Esophagus mucosa (tissue), 1 donor: ENCODE measurements around the gene FAM219B. TPM values are rescaled to one million over a fixed set of nuclear protein-coding genes. Genes with fewer than 3 reads are reported as not detected.

Source experiments
- ATAC-seq: fragments of 200-7000 bp; cut with Tn5 transposase; one replicate; pipeline ENCODE4 v1.9.1; 2020
- total RNA-seq: library from RNA; stranded (reverse); gene quantifications from one replicate; pipeline ENCODE4 v1.2.4, GENCODE V29; 2023
- donor health status: DM: yes; HTN: yes; CAD: no.

Gene FAM219B
- total RNA-seq, 1 donor from 2014 or later: 62.5 TPM

DNA sequence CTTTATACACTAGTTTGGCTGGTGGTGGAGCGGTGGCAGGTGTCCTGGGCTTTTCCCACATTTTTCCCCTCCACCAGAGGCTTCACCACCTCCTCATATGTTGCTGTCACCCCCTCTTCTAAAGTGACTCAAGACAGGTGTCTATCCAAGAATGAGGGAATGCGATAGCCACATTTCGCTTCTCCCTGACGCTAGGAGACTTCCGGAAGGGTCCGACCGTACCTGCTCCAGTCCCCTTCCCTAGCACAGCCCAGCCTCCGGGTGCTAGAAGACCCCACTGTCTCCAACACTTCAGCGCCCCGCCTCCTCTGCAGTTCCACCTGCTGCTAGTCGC lies 34.0 kb downstream of the FAM219B start:
- no peak for ATAC-seq

GRCh38 chr15:74870436-74871215 lies 36.0 kb downstream of the FAM219B start:
- peak; percentile 24 for ATAC-seq

DNA sequence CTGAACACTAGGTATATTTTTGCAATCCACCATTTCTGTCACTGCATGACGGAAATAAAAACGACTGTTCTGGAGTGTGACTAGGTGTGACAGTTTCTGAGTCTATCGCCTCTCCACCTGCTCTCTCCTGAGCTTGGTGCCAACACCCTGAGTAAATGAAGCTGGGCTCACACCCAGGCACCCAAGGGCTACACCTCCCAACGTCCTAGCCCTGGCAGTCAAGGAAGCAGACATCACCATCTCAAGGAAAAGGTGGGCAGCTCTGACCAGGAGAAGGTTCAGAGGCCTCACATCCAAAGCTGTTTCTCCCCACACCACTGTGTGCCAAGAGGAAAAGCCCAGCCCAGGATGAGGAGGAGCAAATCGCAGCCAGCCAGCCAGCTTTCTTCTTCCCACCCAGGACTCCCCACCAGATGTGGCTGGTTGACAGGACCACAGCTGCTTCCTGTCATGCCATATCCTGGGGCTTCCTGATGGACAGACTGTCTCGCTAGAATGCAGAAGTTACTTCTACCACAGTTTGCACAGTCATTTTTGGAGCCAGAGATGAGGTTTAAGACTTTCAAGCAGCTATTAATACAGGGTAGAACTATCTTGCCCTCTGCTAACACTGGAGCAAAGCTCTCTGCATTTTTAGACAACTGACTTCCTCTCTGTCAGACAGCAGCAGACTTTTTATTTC lies 36.8 kb downstream of the FAM219B start:
- peak; percentile 55 for ATAC-seq

DNA sequence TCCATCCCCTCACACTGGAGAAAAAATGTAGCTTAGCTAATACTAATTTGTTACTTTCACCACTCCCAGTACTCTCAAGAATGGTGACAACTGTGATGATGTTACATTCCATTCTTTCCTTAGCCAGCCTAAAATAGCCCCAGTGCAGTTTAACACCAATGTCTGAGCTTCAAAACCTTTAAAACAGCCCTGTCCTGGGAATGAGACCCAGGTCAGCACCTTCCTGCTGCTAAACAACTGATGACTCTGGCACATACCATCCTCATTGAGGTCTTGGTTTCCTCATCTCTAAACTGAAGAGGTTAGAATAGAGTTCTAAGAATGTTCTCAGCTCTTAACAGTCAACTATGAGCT lies 37.3 kb downstream of the FAM219B start:
- no peak for ATAC-seq

DNA sequence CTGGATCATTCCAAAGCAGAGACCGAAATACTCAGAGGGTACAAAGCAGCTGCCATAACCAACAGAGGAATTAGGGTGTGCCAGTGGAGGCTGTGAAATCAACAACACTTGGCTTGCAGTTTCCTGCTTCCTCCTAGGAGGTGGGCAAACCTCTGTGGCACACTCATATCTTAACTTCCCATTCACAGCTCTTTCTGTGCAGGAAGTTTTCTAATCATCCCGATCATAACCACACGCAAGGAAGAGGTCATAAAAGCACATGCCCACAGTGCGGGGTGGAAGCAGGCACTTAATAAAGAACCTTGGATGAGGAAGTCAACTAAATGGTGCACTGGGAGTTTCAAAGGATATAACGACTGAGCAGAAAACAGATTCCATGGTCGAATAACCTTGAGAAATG lies 38.6 kb downstream of the FAM219B start:
- ATAC-seq: peak; percentile 17

- no peak for ATAC-seq
Measured at GRCh38 chr15:74867466-74868038, 39.1 kb downstream of the FAM219B start.

GRCh38 chr15:74866090-74866489 lies 40.6 kb downstream of the FAM219B start:
- peak; percentile 66 for ATAC-seq

DNA sequence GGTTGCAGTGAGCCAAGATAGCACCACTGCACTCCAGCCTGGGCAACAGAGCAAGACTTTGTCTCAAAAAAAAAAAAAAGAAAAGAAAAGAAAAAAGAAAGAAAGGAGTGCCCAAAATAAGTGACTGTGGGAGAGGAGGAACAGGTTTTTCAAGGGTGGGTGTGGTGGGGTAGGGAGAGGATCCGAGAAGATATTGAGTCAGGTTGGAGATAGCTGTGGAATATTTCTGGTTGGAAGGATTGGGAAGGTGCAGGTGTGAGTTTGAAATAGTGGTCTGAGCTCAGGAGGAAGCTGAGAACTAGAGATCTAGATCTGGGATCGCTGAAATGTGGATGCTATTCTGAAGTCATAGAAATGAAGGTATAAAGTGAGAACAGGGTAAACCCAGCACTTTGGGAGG lies 41.3 kb downstream of the FAM219B start:
- ATAC-seq: peak; percentile 37

DNA sequence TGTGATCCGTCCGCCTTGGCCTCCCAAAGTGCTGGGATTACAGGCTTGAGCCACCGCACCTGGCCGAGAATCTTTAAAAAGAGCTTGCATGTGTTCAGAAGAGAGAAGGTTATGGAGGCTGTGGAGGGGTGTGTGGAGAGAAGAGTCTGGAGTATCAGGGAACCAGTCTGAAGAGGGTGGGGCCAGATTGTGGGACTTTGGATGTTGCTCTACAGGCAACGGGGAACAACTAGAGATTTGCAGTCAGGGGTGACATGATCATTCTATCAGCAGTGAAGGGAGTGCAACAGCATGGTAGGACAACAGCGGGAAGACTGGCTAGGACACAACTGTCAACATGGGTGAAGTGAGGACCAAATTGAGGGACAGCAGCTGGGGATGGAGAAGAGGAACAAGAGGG lies 42.4 kb downstream of the FAM219B start:
- no peak for ATAC-seq

DNA sequence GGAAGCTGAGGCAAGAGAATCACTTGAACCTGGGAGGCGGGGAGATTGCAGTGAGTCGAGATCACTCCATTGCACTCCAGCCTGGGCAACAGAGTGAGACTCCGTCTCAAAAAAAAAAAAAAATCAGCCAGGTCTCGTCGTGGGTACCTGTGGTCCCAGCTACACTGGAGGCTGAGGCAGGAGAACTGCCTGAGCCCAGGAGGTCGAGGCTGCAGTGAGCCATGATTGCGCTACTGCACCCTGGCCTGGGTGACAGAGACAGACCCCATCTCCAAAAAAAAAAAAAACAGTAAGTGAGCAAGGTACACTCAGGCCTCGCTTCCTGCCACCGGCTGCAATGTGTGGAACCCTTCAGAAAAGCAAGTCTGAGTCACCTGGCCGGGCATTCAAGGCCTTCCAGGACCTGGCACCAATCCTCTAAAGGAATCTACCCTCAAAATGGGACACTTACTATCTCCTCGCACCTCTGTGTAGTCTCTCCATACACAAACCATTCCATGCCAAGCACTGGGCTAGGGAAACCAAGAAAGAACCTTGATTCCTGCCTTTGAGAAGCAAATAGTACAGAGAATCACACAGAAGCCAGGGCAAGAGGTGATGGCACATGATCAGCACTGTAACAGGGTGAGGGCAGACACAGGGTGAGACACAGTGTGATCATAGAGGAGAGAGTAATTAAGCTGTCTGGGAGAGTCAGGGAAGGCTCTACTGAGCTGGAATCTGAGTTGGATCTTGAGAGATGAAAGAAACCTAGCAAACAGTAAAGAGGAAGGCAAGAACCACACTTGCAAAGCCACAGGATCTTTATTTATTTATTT lies 43.2 kb downstream of the FAM219B start:
- peak; percentile 62 for ATAC-seq

- ATAC-seq: no peak
Measured at GRCh38 chr15:74858369-74858740, 48.3 kb downstream of the FAM219B start.

DNA sequence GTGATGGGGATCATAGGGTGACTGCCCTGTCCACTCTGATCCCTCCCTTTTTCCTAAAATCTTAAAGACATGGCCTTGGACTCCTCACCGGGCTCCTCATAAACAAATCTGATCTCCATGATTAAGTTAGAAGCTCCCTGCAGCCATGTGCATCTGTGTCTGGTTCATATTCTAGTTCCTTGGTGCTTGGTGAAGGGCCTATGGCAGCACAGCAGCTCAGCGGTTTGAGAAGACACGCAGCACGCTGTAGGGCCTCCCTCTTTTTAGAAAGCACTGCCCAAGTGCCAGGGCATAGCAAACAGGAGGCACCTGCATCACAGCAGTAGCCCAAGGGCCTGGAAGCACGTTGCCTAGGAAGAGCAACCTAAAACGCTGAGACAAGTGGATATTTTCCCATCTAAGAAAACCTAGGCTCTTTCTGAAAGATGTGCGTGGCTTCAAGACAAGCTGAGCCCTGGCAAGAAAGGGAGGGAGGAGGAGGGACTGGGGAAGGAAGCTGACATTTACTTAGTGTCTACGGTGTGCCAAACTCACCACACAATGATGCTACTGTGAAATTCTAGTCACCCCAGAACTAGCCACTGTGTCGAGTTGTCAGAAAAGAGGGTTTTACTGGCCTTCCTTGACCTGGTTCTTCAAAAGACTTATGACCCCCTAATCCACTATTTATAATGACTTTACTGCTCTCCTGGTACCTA lies 48.8 kb downstream of the FAM219B start:
- no peak for ATAC-seq

DNA sequence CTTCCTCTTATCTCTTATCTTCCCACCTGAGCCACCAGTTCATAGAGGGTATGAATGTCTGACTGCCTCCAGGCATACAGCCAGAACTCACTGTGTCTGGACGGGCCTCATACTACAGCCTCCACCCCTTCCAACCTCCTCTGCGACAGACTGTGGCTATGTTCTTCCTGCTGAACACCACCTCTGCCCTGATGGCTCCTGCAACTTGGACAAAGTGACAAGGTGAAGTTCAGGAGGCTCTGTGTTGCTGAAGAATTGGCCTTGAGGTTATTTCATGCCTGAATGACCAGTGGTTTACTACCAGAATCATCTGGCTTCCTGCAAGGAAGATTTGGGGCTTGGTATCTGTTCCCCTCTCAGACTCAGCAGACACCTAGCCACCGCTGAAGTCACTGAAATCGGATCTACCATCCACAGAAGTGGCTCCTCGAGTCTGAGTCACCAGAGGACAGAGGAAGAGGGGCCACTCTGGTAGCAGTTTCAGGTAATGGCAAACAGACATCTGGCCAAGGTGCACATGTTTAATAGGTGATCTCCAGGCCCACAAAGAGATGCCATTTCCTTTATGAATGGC lies 49.5 kb downstream of the FAM219B start:
- ATAC-seq: peak; percentile 23

DNA sequence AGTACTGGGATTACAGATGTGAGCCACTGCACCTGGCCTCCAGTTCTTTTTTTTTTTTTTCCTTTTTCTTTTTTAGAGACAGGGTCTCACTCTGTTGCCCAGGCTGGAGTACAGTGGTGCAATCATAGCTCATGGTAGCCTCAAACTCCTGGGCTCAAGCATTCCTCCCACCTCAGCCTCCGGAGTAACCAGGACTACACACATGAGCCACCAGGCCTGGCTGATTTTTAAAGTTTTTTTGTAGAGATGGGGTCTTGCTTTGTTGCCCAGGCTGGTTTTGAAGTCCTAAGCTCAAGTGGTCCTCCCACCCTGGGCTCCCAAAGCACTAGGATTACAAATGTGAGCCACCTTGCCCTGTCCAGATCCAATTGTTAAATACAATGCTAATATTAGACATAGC lies 50.1 kb downstream of the FAM219B start:
- no peak for ATAC-seq

GRCh38 chr15:74855857-74856256 lies 50.8 kb downstream of the FAM219B start:
- ATAC-seq: peak; percentile 30

DNA sequence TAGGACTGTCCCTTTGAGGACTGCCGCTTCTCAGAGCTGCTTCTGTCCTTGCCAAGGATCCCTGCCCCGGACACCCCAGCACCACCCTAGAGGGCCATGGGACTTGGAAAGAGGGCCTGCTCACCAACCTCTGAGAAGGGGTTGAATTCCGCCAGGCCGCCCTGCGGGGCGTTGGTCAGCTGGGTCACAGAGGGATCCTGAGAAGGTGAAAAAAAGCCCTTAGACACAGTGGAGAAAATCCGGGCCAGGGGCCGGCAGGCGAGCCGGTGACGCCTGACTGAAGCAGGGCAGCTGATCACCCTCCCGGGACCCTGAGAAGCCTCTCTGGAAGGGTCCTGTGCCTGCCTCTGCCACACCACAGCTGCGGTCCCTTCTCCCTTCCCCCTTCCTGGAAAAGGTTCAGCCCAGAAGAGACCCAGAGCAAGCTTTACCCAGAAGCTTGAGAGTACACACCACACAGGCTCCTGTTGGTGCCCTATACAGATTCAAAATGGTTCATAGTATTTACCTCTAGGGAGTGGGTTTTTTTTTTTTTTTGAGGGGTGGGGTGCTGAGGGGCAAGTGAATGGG lies 52.1 kb downstream of the FAM219B start:
- ATAC-seq: no peak

DNA sequence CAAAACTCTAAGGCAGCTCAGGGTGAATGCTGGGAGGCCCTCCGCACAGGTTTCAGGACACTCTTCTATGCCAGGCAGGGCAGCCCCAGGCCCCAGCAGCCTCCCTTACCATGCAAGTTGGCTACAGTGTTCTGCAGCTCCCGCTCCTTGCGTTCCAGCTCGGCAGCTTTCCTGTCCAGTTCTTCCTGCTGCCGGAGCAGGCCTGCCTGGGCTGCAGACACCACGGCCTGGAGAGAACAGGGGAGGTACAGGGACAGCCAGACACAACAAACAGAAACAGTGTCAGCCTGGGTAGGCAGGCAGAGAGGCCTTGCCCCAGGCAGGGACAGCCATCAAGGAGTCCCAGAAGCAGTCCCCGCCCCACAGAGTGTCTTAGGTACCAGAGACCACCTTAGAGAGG lies 54.7 kb downstream of the FAM219B start:
- ATAC-seq: no peak

DNA sequence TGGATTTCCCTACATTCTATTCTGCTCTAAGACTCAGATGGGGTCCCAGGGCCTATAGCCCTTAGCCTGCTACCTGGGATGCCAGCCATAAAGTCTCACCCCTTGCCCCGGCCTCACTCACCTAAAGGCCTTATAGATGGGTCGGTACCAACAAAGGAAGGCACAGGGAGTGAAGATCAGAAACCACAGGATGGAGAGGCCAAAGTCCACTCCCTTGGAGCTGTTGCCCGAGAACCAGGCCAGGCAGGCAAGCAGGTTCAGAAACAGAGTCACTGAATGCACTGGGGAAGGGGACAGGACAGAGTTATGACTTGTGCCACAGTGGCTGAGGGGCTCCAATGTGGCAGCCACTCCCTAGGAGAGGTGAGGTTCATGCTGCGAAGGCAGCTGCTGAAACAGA lies 56.3 kb downstream of the FAM219B start:
- ATAC-seq: no peak
